GM23248 (cell line): Measurements from ENCODE around the gene ACAP2.

Experiments used
- EZH2 ChIP-seq: fragments of 200-600 bp; sonication (generic); IDR thresholded peaks from 2 replicates; pipeline ENCODE4 v1.6.1; 2018; ENCODE audit warnings: antibody characterized with exemption, mild to moderate bottlenecking; ENCODE audit not compliant: insufficient read depth, poor library complexity, severe bottlenecking
- EZH2phosphoT487 ChIP-seq: fragments of 200-600 bp; sonication (generic); IDR thresholded peaks from 2 replicates; pipeline ENCODE4 v1.6.1; 2018; ENCODE audit warnings: antibody characterized with exemption, moderate library complexity, mild to moderate bottlenecking, low read depth; ENCODE audit not compliant: insufficient read depth

GRCh38 chr3:195442573-195443390 lies at the start of gene ACAP2:
- TF ChIP-seq EZH2 (no peak), EZH2phosphoT487 (no peak)
